DOHH2 (cell line): ENCODE measurements around the gene SBK3.

Experiments used
- CTCF ChIP-seq: fragments of 200-600 bp; sonication (generic); IDR thresholded peaks from one replicate; pipeline ENCODE4 v1.5.1; 2014; ENCODE audit warnings: antibody characterized with exemption, mild to moderate bottlenecking, low read depth, low read length; ENCODE audit not compliant: poor library complexity, severe bottlenecking
- EZH2phosphoT487 ChIP-seq: fragments of 200-600 bp; sonication (generic); IDR thresholded peaks from 2 replicates; pipeline ENCODE4 v1.6.1; 2017; ENCODE audit warnings: borderline replicate concordance, mild to moderate bottlenecking, antibody characterized with exemption, low read length, moderate library complexity, mixed read lengths

- TF ChIP-seq CTCF: no peak
- no peak for TF ChIP-seq EZH2phosphoT487
Measured at GRCh38 chr19:55584871-55585270, 39.5 kb upstream of the SBK3 start.
